Neuronal stem cell (in vitro differentiated cells): ENCODE measurements around the gene TMEM181.

ENCODE experiments used
- DNase-seq: peaks from one replicate; pipeline ENCODE4 v3.0.0-alpha.2; 2013; ENCODE audit warnings: low spot score
- H2AFZ ChIP-seq: one replicate; pipeline ENCODE4 v1.6.1; 2013; ENCODE audit warnings: mild to moderate bottlenecking, low read length, inconsistent platforms
- H2AK5ac ChIP-seq: 2 replicates; pipeline ENCODE4 v1.6.1; 2013; ENCODE audit warnings: low read depth, mild to moderate bottlenecking, inconsistent platforms, low read length, moderate library complexity, mixed read lengths
- H2BK120ac ChIP-seq: 2 replicates; pipeline ENCODE4 v1.6.1; 2013; ENCODE audit warnings: low read depth, mild to moderate bottlenecking, inconsistent platforms, low read length, moderate library complexity, mixed read lengths
- H2BK12ac ChIP-seq: one replicate; pipeline ENCODE4 v1.6.1; 2013; ENCODE audit warnings: low read length, inconsistent platforms
- H2BK15ac ChIP-seq: 2 replicates; pipeline ENCODE4 v1.6.1; 2013; ENCODE audit warnings: mild to moderate bottlenecking, low read length, inconsistent platforms, mixed read lengths
- H2BK5ac ChIP-seq: one replicate; pipeline ENCODE4 v1.6.1; 2013; ENCODE audit warnings: inconsistent platforms, mild to moderate bottlenecking, low read length, moderate library complexity
- H3K14ac ChIP-seq: one replicate; pipeline ENCODE4 v1.6.1; 2013; ENCODE audit warnings: low read length, inconsistent platforms
- H3K18ac ChIP-seq: 2 replicates; pipeline ENCODE4 v1.6.1; 2013; ENCODE audit warnings: low read length, inconsistent platforms
- H3K23ac ChIP-seq: 2 replicates; pipeline ENCODE4 v1.6.1; 2013; ENCODE audit warnings: low read depth, mild to moderate bottlenecking, mixed read lengths, low read length, inconsistent platforms; ENCODE audit not compliant: poor library complexity
- H3K27ac ChIP-seq: replicated peaks from 3 replicates; pipeline ENCODE4 v1.5.1; 2013; ENCODE audit warnings: low read length, inconsistent platforms
- H3K27me3 ChIP-seq, 3 experiments: 2 replicates each; pipeline ENCODE4 v1.6.1; 2013; ENCODE audit warnings: low read length in 3 of 3, mild to moderate bottlenecking in 2 of 3, inconsistent platforms in 1 of 3, low read depth in 1 of 3, mixed read lengths in 1 of 3, moderate library complexity in 1 of 3; ENCODE audit not compliant: control insufficient read depth in 3 of 3, insufficient read depth in 3 of 3
- H3K36me3 ChIP-seq, 2 donors: replicated peaks in 1 of 2; 2 replicates each; pipeline ENCODE4 v1.6.1; 2013; ENCODE audit warnings: low read length in 2 of 2; ENCODE audit not compliant: control insufficient read depth in 2 of 2, insufficient read depth in 2 of 2
- H3K4ac ChIP-seq: 2 replicates; pipeline ENCODE4 v1.6.1; 2013; ENCODE audit warnings: inconsistent platforms, mild to moderate bottlenecking, low read length, moderate library complexity
- H3K4me1 ChIP-seq, 2 donors: 1 replicate in 1 of 2; 2 replicates in 1 of 2; pipeline ENCODE4 v1.6.1; 2013; ENCODE audit warnings: low read length in 2 of 2, low read depth in 1 of 2; ENCODE audit not compliant: control insufficient read depth in 2 of 2, insufficient read depth in 1 of 2
- H3K4me2 ChIP-seq: one replicate; pipeline ENCODE4 v1.6.1; 2013; ENCODE audit warnings: mild to moderate bottlenecking, low read length, inconsistent platforms; ENCODE audit not compliant: insufficient read depth, poor library complexity, severe bottlenecking
- H3K4me3 ChIP-seq, 2 donors: 2 replicates each; pipeline ENCODE4 v1.5.1; 2013; ENCODE audit warnings: low read length in 2 of 2, mild to moderate bottlenecking in 2 of 2, inconsistent platforms in 1 of 2, moderate library complexity in 1 of 2
- H3K79me1 ChIP-seq: one replicate; pipeline ENCODE4 v1.6.1; 2013; ENCODE audit warnings: low read depth, mild to moderate bottlenecking, inconsistent platforms, low read length, moderate library complexity
- H3K9ac ChIP-seq: one replicate; pipeline ENCODE4 v1.6.1; 2013; ENCODE audit warnings: mild to moderate bottlenecking, low read depth, low read length, inconsistent platforms; ENCODE audit not compliant: poor library complexity
- H3K9me3 ChIP-seq, 2 donors: replicated peaks in 1 of 2; 2 replicates each; pipeline versions ENCODE3 to v1.6.1; 2013; ENCODE audit warnings: low read length in 2 of 2, mild to moderate bottlenecking in 2 of 2, inconsistent platforms in 1 of 2, low read depth in 1 of 2, mixed read lengths in 1 of 2, moderate library complexity in 1 of 2; ENCODE audit not compliant: control insufficient read depth in 2 of 2, insufficient read depth in 1 of 2
- H4K8ac ChIP-seq: one replicate; pipeline ENCODE4 v1.6.1; 2013; ENCODE audit warnings: low read depth, mild to moderate bottlenecking, inconsistent platforms, low read length, moderate library complexity
- H4K91ac ChIP-seq: one replicate; pipeline ENCODE4 v1.6.1; 2013; ENCODE audit warnings: low read length, low read depth, mild to moderate bottlenecking, inconsistent platforms; ENCODE audit not compliant: poor library complexity
- WGBS, 2 donors: extraction: QIAGEN DNeasy Blood & Tissue Kit; methylation state at CpG; one replicate each; pipeline ENCODE4 v1.1.7; 2013; ENCODE audit warnings: missing lambda C conversion rate in 2 of 2, mixed read lengths in 1 of 2; ENCODE audit not compliant: insufficient read length in 2 of 2, insufficient replicate concordance in 1 of 2; ENCODE audit errors: extremely low coverage in 2 of 2; 5-methylcytosine and 5-hydroxymethylcytosine counted together

The TMEM181 gene

DNA sequence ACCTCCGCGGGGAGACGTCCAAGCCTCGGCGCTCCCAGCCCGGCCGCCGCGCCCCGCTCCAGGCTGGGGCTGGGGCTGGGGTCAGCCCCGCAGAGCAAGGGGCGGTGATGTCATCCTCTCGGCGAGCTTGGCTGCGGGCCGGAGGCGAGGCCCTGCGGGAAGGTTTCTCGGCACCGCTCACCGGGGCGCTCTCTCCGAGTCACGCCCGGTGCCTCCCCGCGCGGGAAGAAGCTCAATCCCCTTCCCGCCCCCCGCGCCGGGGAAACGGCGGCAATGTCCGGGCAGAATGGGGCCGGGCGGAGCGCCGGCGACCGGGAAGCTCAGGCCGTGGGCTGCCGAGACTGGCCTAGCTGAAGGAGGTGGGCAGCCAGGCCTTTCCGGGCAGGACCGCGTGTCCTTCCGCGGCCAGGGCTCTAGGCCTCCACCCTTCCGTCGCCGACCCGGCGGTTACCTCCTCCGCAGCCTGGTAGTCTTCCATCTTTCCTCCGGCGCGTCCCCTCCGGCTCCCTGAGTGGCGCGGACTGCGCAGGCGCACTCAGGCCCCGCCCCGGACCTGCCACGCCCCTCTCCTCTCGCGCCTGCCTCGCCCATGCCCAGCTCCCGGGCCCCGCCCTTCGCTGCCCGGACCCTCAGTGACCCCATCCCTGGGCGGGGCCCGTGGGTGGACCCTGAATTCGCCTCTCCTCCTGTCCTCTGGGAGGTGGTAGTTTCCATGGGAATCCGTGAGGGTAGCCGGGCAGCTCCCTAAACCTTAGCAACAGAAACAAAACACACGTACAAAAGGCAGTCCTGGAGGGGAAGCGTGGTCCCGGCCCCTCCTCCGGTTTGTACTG, 84.6 kb downstream of the TMEM181 start, which contains the start of gene DYNLT1:
Gene DYNLT1 (minus strand): TSS at position 513 of the 833 bp plus-strand sequence. CDS start 35 bp downstream, at position 478.
- peak within 1 kb of the TSS; percentile 96 for H3K9ac ChIP-seq
- peak within 1 kb of the TSS; percentile 68 for H2BK120ac ChIP-seq

DNA sequence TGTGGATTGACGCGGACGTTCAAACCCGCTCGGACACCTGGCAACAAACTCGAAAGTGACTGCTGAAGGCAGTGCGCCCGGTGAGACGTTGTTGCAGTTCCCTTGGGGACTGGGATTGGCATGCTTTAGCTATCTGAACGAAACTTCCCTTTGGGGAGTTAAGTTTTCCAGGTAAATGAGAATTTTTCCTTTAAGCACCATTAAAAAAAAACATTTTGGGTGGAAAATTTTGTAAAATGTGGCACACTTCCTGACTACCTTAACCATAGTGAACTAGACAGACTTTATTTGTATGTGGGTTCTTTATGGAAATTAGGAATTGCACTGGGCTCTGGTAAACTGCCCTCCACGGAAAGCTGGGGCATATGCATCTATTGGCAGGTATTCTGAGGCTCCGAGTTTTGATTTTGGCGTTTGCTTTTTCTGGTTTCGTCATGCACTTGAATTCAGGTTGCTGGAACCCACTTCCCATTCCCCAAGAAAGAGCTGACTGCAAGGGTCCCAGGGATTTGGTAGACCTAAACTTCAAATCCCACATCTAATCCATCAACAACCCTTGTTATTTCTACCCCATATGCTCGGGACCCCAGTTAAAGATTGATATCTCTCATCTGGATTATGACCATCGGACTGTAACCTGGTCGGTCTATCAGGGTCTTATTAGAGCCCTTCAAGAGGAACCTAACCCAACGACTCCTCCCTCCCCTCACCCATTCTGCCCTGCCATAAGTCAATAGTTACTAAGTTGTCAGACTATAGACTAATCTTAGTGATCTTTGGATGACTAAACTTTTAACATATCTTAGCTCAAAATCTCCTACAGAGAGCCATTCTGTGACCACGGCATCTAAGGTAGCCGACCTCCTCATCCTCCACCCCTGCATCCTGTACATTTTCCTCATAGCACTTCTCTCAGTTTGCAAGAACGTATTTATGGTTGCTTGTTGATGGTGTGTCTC, 85.5 kb downstream of the TMEM181 start:
- no peak for DNase-seq
- WGBS, 2 donors, result no CpG with 5 or more reads among the region's 21 CpGs
- no peak overlapping the region for H4K91ac ChIP-seq

More for the DNA sequence above, 84.6 kb downstream of the TMEM181 start, which contains the start of gene DYNLT1:
- peaks cover 0 to 2% of the 10 kb centered on the region in 2 donors for H3K9me3 ChIP-seq
- no CpG with 5 or more reads among the region's 81 CpGs for whole genome bisulfite sequencing, 2 donors
- peak within 1 kb of the TSS; percentile 76 for H3K23ac ChIP-seq
- H2AK5ac ChIP-seq, result peak within 1 kb of the TSS; percentile 86
- no peak within 1 kb of the TSS for H4K8ac ChIP-seq
- H3K36me3 ChIP-seq, result peaks cover 0 to 34% of the 10 kb centered on the region in 2 donors
- H3K27me3 ChIP-seq, result peaks cover 0 to 23% (median 0%) of the 10 kb centered on the region in 3 experiments
- H2AFZ ChIP-seq, result peak within 1 kb of the TSS; percentile 97
- peak; percentile 95 for DNase-seq
- H3K14ac ChIP-seq, result peak within 1 kb of the TSS; percentile 99
- H2BK15ac ChIP-seq, result no peak within 1 kb of the TSS
- peak within 1 kb of the TSS; percentile 35 for H2BK5ac ChIP-seq
- H3K27ac ChIP-seq, result peak within 1 kb of the TSS; percentile 79
- H4K91ac ChIP-seq, result no peak within 1 kb of the TSS
- H3K18ac ChIP-seq, result peak within 1 kb of the TSS; percentile 98
- H3K4me2 ChIP-seq, result peak within 1 kb of the TSS; percentile 55
- peaks cover 8% of the 10 kb centered on the region for H3K79me1 ChIP-seq
- peak within 1 kb of the TSS; percentile 98 to 100 for H3K4me3 ChIP-seq
- no peak within 1 kb of the TSS for H2BK12ac ChIP-seq
- H3K4me1 ChIP-seq, result peaks cover 4 to 8% of the 10 kb centered on the region in 2 donors
- H3K4ac ChIP-seq, result peak within 1 kb of the TSS; percentile 72

GRCh38 chr6:158646023-158646910, 86.4 kb downstream of the TMEM181 start:
- Histone ChIP-seq H2BK12ac (no peak overlapping the region), H2AK5ac (no peak overlapping the region), H4K91ac (no peak overlapping the region), H3K4ac (no peak overlapping the region), H4K8ac (no peak overlapping the region), H3K9me3 (peaks cover 0 to 2% of the 10 kb centered on the region in 2 donors), H3K18ac (no peak overlapping the region), H2AFZ (no peak overlapping the region), H3K4me2 (no peak overlapping the region), H3K36me3 (peaks cover 0 to 19% of the 10 kb centered on the region in 2 donors), H3K23ac (no peak overlapping the region), H3K4me1 (peaks cover 3 to 4% of the 10 kb centered on the region in 2 donors), H2BK5ac (no peak overlapping the region), H3K9ac (no peak overlapping the region), H3K27me3 (peaks cover 0 to 28% (median 0%) of the 10 kb centered on the region in 3 experiments), H3K27ac (no peak overlapping the region), H3K4me3 (no peak overlapping the region), H3K14ac (no peak overlapping the region), H2BK15ac (no peak overlapping the region), H3K79me1 (peaks cover 8% of the 10 kb centered on the region), H2BK120ac (no peak overlapping the region)
- WGBS, 2 donors, result no CpG with 5 or more reads among the region's 10 CpGs
- no peak for DNase-seq

More for the DNA sequence above, 85.5 kb downstream of the TMEM181 start:
- no peak overlapping the region for H4K8ac ChIP-seq
- peaks cover 4 to 5% of the 10 kb centered on the region in 2 donors for H3K4me1 ChIP-seq
- no peak overlapping the region for H2BK15ac ChIP-seq
- no peak overlapping the region for H3K4ac ChIP-seq
- H3K14ac ChIP-seq, result no peak overlapping the region
- H2BK120ac ChIP-seq, result no peak overlapping the region
- H2AK5ac ChIP-seq, result no peak overlapping the region
- peaks cover 0 to 2% of the 10 kb centered on the region in 2 donors for H3K9me3 ChIP-seq
- H3K4me2 ChIP-seq, result peak overlapping the region; percentile 55
- peak overlapping the region; percentile 35 for H2BK5ac ChIP-seq
- peak overlapping the region; percentile 1 for H3K9ac ChIP-seq
- peak overlapping the region; percentile 76 to 98 for H3K4me3 ChIP-seq
- peaks cover 0 to 27% of the 10 kb centered on the region in 2 donors for H3K36me3 ChIP-seq
- no peak overlapping the region for H2BK12ac ChIP-seq
- peaks cover 8% of the 10 kb centered on the region for H3K79me1 ChIP-seq
- H3K27me3 ChIP-seq, result peaks cover 0 to 28% (median 0%) of the 10 kb centered on the region in 3 experiments
- peak overlapping the region; percentile 97 for H2AFZ ChIP-seq
- H3K23ac ChIP-seq, result no peak overlapping the region
- H3K27ac ChIP-seq, result no peak overlapping the region
- H3K18ac ChIP-seq, result peak overlapping the region; percentile 81
